ENCODE data around the gene ZNF33A. TPM values are rescaled to one million over a fixed set of nuclear protein-coding genes. Genes with fewer than 3 reads are reported as not detected.

Gene ZNF33A
- total and polyA plus RNA-seq, 2 of the 4 experiments (the other 2 are of a cell fraction), result 5.6 to 14.3 TPM

DNA sequence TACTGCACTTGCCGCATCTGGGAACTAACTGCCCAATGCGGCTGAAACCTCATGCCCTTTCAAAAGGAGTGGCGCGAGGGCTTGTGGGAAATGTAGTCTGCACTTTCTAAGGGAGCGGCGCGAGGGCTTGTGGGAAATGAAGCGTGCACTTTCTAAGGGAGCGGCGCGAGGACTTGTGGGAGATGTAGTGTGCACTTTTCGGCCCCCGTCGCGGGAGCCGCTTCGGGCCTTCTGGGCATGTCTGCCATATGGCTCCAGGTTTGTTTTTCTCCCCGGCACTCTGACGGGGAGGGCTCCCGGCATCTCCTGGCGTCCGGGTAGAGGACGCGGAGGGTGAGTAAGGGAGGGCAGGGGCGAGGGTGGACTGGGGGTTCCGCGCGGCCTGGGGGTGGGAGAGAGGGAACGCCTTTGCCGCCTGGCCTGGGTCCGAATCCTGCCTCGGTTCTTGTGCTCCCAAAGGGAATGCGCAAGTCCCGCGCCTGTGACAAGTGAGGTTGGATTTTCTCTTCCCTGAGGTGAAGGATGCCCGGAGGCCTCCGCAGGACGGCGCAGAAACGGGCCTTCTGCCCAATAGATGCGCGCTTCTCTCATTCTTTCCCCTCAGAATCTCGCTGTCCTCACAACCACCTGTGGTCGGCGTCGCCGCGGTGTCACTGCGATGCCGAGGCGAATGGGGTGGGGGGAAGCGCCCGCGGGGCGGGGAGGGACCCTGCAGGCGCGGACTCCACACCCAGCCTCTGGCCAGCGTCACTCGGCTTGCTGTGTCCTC lies 83.9 kb downstream of the ZNF33A start, which contains the start of gene ZNF37A:
ZNF37A (plus strand) TSS at position 180 of the 769 bp plus-strand sequence. CDS start 2,281 bp downstream, outside the sequence.
- no peak within 1 kb of the TSS for H2BK20ac ChIP-seq (ENCODE audit: low read depth, low read length)
- peak within 1 kb of the TSS; percentile 84 for H3K4ac ChIP-seq (ENCODE audit: low read depth, low read length)
- 0 out of 2 replicates have a peak, but pooled peaks cover 5% of the 10 kb centered on the region for H3K9me1 ChIP-seq (ENCODE audit: insufficient read depth, low read length)
- H3K4me2 ChIP-seq (ENCODE audit: low read depth, low read length), result peak within 1 kb of the TSS; percentile 78
- ChIA-PET POLR2A (ENCODE audit: unreplicated experiment) (no interaction called here), CTCF (interaction anchor here (1.2 to 1.8 kb wide), 2 partner anchors 29 to 117 kb away, joined by 3 to 4 read pairs; no protein-coding TSS in a partner anchor)
- DNase-seq (peak; percentile 97), ATAC-seq (ENCODE audit: low read depth) (peak; percentile 98)
- peak within 1 kb of the TSS; percentile 47 for H4K5ac ChIP-seq (ENCODE audit: low read depth, low read length)
- intact Hi-C loops (cut with micrococcal nuclease) (loop anchor here (1.0 to 2.0 kb wide), 2 partner anchors 84 to 118 kb away; partner anchors contain the start of genes ZNF25 and ZNF33A), in situ Hi-C loops (cut with MboI; ENCODE audit: low sequenced_read_pairs) (no loop called here), dilution Hi-C loops (cut with HindIII; ENCODE audit: low sequenced_read_pairs, unreplicated experiment) (no loop called here)
- peak within 1 kb of the TSS; percentile 88 for H3K14ac ChIP-seq (replicated peaks; ENCODE audit: low read depth, low read length)
- no peaks in the 10 kb centered on the region for H3K27me3 ChIP-seq (ENCODE audit: control insufficient read depth, insufficient read depth, low read length)
- no TSS peak for BruUV-seq (replicated peaks)
- H3K27ac ChIP-seq (ENCODE audit: insufficient read depth, low read length), result peak within 1 kb of the TSS; percentile 83
- peak within 1 kb of the TSS; percentile 64 to 85 for H4K8ac ChIP-seq (ENCODE audit: low read depth in 2 of 2, low read length in 2 of 2)
- H3K23ac ChIP-seq (ENCODE audit: low read depth, low read length), result peak within 1 kb of the TSS; percentile 7; the same call in 1 of the 2 replicates
- peak within 1 kb of the TSS; percentile 89 for H2AK9ac ChIP-seq (replicated peaks; ENCODE audit: low read depth, low read length, poor library complexity)
- H4K91ac ChIP-seq (ENCODE audit: insufficient read depth, low read depth, low read length), result peak within 1 kb of the TSS; percentile 31; the same call in 1 of the 2 replicates
- peaks cover 11 to 17% of the 10 kb centered on the region in 2 experiments; a peak in 3 of 4 replicates for H3K79me1 ChIP-seq (ENCODE audit: low read depth in 1 of 2, low read length in 2 of 2)
- 0% methylated on average over 11 of the region's 59 CpGs; no CpG with 5 or more reads in 1 of the 2 experiments for WGBS, 2 experiments (ENCODE audit: extremely low coverage in 2 of 2, insufficient read length in 1 of 2)
- no peaks in the 10 kb centered on the region; the same call in 1 of the 2 replicates for H3K4me1 ChIP-seq (ENCODE audit: control insufficient read depth, insufficient read depth, low read length)
- H3K36me3 ChIP-seq (ENCODE audit: control insufficient read depth, insufficient read depth, low read length), result peaks cover 9% of the 10 kb centered on the region
- peak within 1 kb of the TSS; percentile 76 for H3K9ac ChIP-seq (ENCODE audit: low read depth, low read length)
- H2AFZ ChIP-seq (replicated peaks; ENCODE audit: low read length, poor library complexity), result peak within 1 kb of the TSS; percentile 99
- peak within 1 kb of the TSS; percentile 40 for H3K18ac ChIP-seq (ENCODE audit: low read depth, low read length)
- H2BK15ac ChIP-seq (ENCODE audit: low read depth, low read length), result no peak within 1 kb of the TSS
- peak within 1 kb of the TSS; percentile 71 for H3K4me3 ChIP-seq (ENCODE audit: insufficient read depth, low read depth, low read length)
- H2AK5ac ChIP-seq (ENCODE audit: low read depth, low read length), result peak within 1 kb of the TSS; percentile 68
- H2BK120ac ChIP-seq (ENCODE audit: low read depth, low read length), result no peak within 1 kb of the TSS
- no peaks in the 10 kb centered on the region for H4K20me1 ChIP-seq (ENCODE audit: insufficient read depth, low read length)
- H3K56ac ChIP-seq (ENCODE audit: extremely low read depth, insufficient read depth, low read length), result peak within 1 kb of the TSS; percentile 47
- H2BK5ac ChIP-seq (ENCODE audit: low read depth, low read length, poor library complexity, severe bottlenecking), result peak within 1 kb of the TSS; percentile 67
- no peaks in the 10 kb centered on the region for H3K9me3 ChIP-seq (ENCODE audit: control insufficient read depth, insufficient read depth, low read length)
- no peak for TF ChIP-seq RAD21 (IDR thresholded peaks at IDR 0.05; ENCODE audit: low read length)
- no peak for TF ChIP-seq MAFK (IDR thresholded peaks at IDR 0.05; ENCODE audit: low read depth, low read length)
- TF ChIP-seq NFE2L2 (IDR thresholded peaks at IDR 0.05; ENCODE audit: low read depth, low read length), result no peak
- TF ChIP-seq MXI1 (IDR thresholded peaks at IDR 0.05; ENCODE audit: borderline replicate concordance, low read depth, low read length), result peak; percentile 22; the same call in 1 of the 2 replicates
- TF ChIP-seq, protein P1, sequence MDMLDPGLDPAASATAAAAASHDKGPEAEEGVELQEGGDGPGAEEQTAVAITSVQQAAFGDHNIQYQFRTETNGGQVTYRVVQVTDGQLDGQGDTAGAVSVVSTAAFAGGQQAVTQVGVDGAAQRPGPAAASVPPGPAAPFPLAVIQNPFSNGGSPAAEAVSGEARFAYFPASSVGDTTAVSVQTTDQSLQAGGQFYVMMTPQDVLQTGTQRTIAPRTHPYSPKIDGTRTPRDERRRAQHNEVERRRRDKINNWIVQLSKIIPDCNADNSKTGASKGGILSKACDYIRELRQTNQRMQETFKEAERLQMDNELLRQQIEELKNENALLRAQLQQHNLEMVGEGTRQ (IDR thresholded peaks at IDR 0.05; ENCODE audit: low read depth, low read length), result no peak
- TF ChIP-seq FOS (IDR thresholded peaks at IDR 0.05; ENCODE audit: low read depth, low read length), result no peak
- TF ChIP-seq, protein P2, sequence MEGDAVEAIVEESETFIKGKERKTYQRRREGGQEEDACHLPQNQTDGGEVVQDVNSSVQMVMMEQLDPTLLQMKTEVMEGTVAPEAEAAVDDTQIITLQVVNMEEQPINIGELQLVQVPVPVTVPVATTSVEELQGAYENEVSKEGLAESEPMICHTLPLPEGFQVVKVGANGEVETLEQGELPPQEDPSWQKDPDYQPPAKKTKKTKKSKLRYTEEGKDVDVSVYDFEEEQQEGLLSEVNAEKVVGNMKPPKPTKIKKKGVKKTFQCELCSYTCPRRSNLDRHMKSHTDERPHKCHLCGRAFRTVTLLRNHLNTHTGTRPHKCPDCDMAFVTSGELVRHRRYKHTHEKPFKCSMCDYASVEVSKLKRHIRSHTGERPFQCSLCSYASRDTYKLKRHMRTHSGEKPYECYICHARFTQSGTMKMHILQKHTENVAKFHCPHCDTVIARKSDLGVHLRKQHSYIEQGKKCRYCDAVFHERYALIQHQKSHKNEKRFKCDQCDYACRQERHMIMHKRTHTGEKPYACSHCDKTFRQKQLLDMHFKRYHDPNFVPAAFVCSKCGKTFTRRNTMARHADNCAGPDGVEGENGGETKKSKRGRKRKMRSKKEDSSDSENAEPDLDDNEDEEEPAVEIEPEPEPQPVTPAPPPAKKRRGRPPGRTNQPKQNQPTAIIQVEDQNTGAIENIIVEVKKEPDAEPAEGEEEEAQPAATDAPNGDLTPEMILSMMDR (conservative IDR thresholded peaks at IDR 0.05; ENCODE audit: low read depth, low read length), result no peak
- TF ChIP-seq RCOR1 (IDR thresholded peaks at IDR 0.05; ENCODE audit: insufficient replicate concordance, low read length), result no peak
- TF ChIP-seq, protein P3, sequence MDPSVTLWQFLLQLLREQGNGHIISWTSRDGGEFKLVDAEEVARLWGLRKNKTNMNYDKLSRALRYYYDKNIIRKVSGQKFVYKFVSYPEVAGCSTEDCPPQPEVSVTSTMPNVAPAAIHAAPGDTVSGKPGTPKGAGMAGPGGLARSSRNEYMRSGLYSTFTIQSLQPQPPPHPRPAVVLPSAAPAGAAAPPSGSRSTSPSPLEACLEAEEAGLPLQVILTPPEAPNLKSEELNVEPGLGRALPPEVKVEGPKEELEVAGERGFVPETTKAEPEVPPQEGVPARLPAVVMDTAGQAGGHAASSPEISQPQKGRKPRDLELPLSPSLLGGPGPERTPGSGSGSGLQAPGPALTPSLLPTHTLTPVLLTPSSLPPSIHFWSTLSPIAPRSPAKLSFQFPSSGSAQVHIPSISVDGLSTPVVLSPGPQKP (IDR thresholded peaks at IDR 0.05; ENCODE audit: borderline replicate concordance, low read depth, low read length), result no peak
- TF ChIP-seq BHLHE40 (IDR thresholded peaks at IDR 0.05; ENCODE audit: low read depth, low read length), result peak; percentile 15; the same call in 1 of the 2 replicates
- no peak for TF ChIP-seq SMC3 (IDR thresholded peaks at IDR 0.05; ENCODE audit: low read depth, low read length)
- no peak for TF ChIP-seq MAZ (IDR thresholded peaks at IDR 0.05; ENCODE audit: borderline replicate concordance, low read depth, low read length)
- TF ChIP-seq CEBPB (IDR thresholded peaks at IDR 0.05; ENCODE audit: low read depth, low read length), result no peak

Data from IMR-90 (cell line).